OCI-LY7 (cell line): Measurements from ENCODE around the gene CFAP119.

Experiments
- CTCF ChIP-seq: fragments of 200-600 bp; sonication (generic); conservative IDR thresholded peaks from 2 replicates; pipeline ENCODE4 v1.5.1; 2014; ENCODE audit warnings: mild to moderate bottlenecking, antibody characterized with exemption, low read length, moderate library complexity, mixed read lengths
- EZH2phosphoT487 ChIP-seq: fragments of 200-600 bp; sonication (generic); IDR thresholded peaks from 2 replicates; pipeline ENCODE4 v1.6.1; 2018; ENCODE audit warnings: low read depth, borderline replicate concordance, mild to moderate bottlenecking, mixed run types, antibody characterized with exemption, low read length, moderate library complexity, mixed read lengths

- no peak for TF ChIP-seq CTCF
- no peak for TF ChIP-seq EZH2phosphoT487
These were observed 18.7 kb upstream of the CFAP119 start for GRCh38 chr16:30780549-30780948.
